ENCODE measurements around the gene KANK4. TPM values are rescaled to one million over a fixed set of nuclear protein-coding genes. Genes with fewer than 3 reads are reported as not detected.
"Not testable (repeated sequence)": the region's sequence is repeated elsewhere in the genome, so short reads cannot be mapped to it uniquely, and the experiment has no call there.

KANK4 gene
- total RNA-seq, 1 donor from 2014 or later: 0.21 TPM

DNA sequence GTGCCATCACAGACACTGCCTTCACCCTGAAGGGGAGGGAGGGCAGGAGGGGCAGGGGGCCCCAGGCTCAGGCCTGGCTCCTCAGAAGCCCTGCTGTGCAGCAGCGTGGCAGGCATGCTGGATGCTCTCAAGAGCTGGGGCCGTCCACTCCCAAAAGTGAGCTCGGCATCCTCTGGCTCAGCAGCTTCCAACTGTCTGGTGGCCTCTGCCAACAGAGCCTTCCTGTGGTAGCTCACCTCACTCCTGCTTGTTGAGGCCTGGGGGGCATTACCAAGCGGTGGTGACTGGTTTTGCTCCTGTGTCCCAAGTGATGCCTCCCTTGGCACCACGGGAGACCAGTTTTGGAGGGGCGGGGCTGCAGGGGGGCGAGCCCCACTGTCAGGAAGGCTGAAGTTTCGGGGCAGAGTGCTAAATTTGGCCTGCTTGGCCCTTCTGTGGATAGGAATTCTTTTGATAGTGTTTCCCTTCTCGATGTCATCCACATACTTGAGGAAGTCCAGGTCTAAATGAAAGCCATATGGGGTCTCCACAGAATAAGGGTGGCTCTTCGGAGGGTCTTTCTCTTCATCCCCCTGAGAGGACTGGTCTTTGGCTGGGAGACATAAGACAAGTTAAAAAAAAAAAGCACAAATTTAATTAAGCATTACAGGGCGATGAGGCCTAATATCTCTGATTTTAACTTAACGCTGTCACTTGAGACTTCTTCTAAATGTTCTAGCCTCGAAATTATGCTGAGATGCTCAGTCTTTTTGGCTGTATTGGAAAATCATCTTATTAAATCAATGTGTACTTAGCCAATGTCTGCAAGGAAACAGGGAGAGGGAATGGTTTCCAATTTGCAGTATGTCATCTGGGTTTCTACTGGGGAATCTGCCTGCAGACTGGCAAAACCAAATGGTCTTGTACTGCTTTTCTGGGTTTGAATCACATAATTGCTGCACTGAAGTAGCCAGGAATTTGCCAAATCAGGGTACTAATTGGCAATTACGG is 44.4 kb downstream of the KANK4 start:
- no peak for DNase-seq (ENCODE audit: low read depth)

GRCh38 chr1:62273953-62274352 is 45.3 kb downstream of the KANK4 start:
- no peak for DNase-seq (ENCODE audit: low read depth)

DNA sequence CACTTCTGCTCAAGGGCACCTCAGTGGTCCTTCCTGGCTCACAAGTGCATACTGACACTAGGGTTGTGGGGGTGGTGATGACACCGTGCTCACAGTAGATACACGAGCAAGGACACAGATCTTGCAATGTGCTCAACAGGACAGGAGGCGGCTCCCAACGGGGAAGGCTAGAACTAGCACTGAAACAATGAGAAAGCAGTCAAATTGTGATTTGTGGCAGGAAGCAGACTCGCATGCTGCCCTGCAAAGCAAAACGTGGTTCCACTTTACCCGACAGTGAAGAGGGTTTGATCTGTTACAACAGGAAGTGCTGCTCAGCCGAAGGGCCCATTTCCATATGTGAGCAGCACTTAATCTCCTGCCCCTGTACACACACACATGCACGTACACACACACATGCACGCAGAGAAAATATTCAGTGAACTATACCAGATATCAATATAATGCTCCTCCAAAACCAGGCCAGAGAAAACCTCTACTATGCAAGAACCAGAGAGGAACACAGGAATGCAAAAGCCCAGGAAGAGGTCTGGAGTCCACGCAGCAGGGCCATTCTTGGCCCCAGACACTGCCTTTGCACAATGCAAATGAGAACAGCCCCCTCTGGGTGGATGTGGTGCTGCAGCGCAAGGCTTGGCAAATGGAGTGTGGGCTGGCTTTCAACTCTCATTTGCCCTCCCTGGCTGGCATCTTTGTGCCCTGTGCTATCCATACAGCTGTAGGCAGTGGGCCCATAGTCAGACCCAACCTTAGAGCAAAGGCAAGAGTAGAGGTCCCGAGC is 47.1 kb downstream of the KANK4 start:
- DNase-seq (ENCODE audit: low read depth): no peak

- no peak for DNase-seq (ENCODE audit: low read depth)
Measured at GRCh38 chr1:62271134-62271533, 48.1 kb downstream of the KANK4 start.

DNA sequence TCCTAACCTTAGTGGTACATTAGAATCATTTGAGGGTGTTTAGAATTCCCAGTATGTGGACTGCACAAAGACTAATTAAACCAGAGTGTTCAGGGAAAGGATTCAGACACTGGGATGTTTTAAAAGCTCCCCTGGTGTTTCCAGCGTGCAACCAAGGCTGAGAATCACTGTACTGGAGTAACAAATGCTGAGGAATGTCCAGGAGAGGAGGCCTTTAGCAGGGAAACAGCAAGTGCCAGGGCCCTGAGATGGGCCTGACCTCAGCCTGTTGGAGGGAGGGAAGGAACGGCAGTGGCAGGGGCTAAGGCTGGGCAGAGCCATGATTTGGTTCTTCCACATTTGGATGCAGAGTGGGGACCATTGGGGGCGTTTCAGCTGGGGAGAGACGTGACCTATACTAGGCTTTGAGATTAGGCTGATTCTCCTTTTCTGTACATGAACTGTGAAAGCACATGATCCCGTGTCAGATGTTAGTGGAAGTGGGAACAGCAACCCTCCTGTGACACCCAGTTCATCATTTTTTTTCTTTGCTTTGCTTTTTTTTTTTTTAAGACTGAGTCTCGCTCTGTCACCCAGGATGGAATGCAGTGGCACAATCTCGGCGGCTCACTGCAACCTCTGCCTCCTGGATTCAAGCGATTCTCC is 49.3 kb downstream of the KANK4 start:
- DNase-seq (ENCODE audit: low read depth): no peak

DNA sequence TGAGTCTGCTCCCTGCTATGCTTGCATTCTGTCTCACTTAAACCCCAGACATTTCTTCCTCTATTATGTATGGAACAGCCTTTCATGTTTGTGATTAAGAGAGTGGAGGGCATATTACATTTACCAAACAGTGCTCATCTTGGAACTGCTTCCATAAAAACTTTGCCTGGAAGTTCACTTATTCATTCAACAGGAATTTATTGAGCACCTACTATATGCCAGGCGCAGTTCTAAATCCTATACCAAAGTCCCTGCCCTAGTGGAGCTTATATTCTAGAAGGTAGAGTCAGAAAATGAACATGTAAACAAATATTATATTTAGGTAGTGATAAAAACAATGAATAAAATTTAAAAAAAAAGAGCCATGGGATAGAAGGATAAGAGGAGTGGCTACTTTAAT is 49.8 kb downstream of the KANK4 start:
- DNase-seq (ENCODE audit: low read depth): no peak

GRCh38 chr1:62268315-62268714 is 50.9 kb downstream of the KANK4 start:
- no peak for DNase-seq (ENCODE audit: low read depth)

- no peak for DNase-seq (ENCODE audit: low read depth)
Measured at GRCh38 chr1:62265956-62266935, 53.0 kb downstream of the KANK4 start.

GRCh38 chr1:62263814-62264353 is 55.4 kb downstream of the KANK4 start:
- DNase-seq (ENCODE audit: low read depth): no peak

- no peak for DNase-seq (ENCODE audit: low read depth)
Measured at GRCh38 chr1:62263006-62263813, 56.0 kb downstream of the KANK4 start.

DNA sequence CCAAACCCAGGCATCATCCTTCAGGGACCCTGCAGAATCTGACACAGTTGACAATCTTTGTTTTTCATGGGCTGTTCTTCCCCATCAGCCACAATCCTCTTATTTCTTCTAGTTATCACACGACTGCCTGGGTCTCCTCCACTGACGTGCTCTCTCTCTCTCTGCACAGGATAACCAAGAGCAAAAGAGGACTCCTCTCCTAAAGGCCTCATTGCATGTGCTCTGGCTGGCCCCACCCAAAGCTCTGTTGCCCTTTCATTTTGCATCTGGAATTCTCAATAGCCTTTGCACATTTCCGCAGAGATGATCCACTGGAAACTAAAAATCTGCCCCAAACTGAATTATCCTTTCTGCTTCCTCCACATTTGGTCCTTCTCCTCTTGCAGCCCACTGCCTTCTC is 58.5 kb downstream of the KANK4 start:
- no peak for DNase-seq (ENCODE audit: low read depth)

GRCh38 chr1:62259551-62259950 is 59.7 kb downstream of the KANK4 start:
- no peak for DNase-seq (ENCODE audit: low read depth)

DNA sequence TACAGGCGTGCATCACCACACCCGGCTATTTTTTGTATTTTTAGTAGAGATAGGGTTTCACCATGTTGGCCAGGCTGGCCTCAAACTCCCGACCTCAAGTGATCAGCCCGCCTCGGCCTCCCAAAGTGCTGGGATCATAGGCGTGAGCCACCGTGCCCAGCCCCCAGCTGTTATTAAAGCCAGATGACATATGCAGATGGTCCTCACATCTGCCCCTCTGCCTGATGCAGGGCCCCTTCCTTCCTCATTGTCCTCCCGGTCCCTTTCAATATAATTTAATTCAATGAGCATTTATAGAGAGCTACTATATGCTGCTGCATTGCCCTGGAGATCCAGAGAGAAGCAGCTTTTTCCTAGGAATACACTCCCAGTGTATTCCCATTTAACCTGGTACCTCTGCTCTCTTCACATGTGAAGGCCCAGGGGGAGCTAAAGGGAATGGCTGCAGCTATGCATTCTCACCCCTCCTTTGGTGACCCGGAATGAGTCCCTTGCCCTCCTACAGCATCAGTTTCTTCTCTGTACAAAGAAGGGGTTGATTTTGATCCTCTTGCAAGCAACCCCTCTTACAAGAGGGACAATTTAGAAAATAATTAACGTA is 69.0 kb downstream of the KANK4 start:
- no peak for DNase-seq (ENCODE audit: low read depth)

DNA sequence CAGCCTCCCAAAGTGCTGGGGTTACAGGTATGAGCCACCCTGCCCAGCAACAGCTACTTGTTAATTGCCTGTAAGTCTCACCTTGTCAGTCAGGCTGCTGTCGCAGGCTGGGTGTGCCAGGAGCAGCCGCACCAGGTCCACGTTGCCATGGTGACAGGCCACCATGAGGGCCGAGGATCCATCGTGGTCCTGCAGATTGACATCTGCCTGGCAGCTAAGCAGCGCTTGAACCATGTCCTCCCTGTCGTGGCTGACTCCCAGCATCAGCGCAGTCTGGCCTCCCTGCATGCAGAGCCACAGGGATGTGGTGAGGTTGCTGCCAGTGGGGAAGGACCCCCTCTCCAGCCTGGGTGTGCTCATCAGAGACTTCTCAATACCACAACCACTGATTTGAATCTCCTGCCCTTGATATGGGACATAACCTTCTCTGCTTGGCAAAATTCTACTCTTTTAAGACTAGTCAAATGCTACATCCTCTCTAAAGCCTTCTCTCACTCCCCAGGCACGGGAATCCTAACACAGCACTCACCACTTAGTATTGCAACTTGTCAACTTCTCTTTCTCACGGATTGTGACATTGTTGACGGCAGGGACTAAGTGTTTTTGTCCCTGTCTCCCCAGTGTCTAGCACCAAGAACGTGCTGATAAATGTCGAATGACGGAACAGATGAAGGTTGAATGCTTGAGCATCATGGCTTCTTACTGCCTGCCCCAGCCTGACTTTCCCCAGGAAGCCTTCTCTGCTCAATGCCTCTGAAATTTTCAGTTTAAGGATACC is 71.7 kb downstream of the KANK4 start:
- no peak for DNase-seq (ENCODE audit: low read depth)

DNA sequence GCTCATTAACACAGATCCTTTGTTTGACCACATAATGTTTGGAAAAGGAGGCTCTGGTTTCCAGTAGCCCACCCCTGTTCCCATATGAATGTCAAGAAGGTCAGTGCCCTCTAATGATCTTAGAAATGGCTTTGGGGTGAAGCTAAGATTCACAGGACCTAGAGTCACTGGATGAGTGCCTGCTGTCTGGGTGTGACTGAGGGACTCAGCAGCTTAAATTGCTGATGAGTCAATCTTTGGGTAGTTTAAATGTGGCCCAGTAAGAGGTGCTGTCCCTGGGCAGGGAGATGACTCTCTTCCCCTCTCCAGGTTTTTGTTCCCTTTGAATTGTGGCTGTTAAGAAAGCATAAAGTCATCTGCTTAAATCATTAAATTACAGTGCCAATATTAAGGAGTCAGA is 74.0 kb downstream of the KANK4 start:
- DNase-seq (ENCODE audit: low read depth): peak; percentile 38

DNA sequence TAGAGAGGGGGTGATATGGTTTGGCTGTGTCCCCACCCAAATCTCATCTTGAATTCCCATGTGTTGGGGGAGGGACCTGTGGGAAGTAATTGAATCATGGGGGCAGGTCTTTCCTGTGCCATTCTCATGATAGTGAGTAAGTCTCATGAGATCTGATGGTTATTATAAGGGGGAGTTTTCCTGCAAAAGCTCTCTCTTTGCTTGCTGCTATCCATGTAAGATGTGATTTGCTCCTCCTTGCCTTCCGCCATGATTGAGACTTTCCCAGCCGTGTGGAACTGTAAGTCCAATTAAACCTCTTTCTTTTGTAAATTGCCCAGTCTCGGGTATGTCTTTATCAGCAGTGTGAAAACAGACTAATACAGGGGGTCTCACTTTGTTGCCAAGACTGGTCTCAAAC is 74.9 kb downstream of the KANK4 start:
- DNase-seq (ENCODE audit: low read depth): not testable (repeated sequence)

GRCh38 chr1:62241371-62242131 is 77.7 kb downstream of the KANK4 start:
- peak; percentile 28 for DNase-seq (ENCODE audit: low read depth)

Measured in myocyte (in vitro differentiated cells).